HepG2 (cell line): ENCODE results near the gene SETD1B. TPM values are rescaled to one million over a fixed set of nuclear protein-coding genes. Genes with fewer than 3 reads are reported as not detected.

Source experiments
- ATAC-seq: fragments of 200-7000 bp; cut with Tn5 transposase; 3 replicates; pipeline ENCODE4 v1.9.1; 2020; ENCODE audit warnings: mild to moderate bottlenecking, moderate library complexity
- BruUV-seq: library from RNA; stranded (reverse); fragments of 400-500 nt; replicated peaks from 2 replicates; lab custom pipeline; 2021; lab: Mats Ljungman, UMichigan
- CTCF ChIA-PET: fragments of 300-600 bp; formaldehyde crosslinking; extraction: SDS; loops from one replicate; lab custom pipeline; 2021; ENCODE audit warnings: low total read pairs, inconsistent platforms, low intra/inter-chr PET ratio; lab: Yijun Ruan, JAX
- POLR2A ChIA-PET: fragments of 350-600 bp; sonication (Branson Sonifier 250); formaldehyde crosslinking; loops from one replicate; lab custom pipeline; 2020; ENCODE audit warnings: antibody characterized with exemption, inconsistent platforms; lab: Yijun Ruan, JAX
- DNase-seq: peaks from one replicate; pipeline ENCODE4 v3.0.0-alpha.2; 2015; ENCODE audit warnings: low spot score
- FAIRE-seq: peaks from 3 replicates; lab custom pipeline; 2011; peaks lifted over from hg19 to GRCh38; lab: Jason Lieb, UNC
- H2AFZ ChIP-seq: one replicate; pipeline ENCODE4 v1.6.1; 2011; ENCODE audit warnings: low read length, inconsistent platforms
- H3K27ac ChIP-seq: fragments of 300-600 bp; 3 replicates; pipeline ENCODE4 v1.8.0; 2011; ENCODE audit warnings: mixed run types, mild to moderate bottlenecking, mixed read lengths, low read length, inconsistent platforms; ENCODE audit not compliant: insufficient read depth; ENCODE audit errors: extremely low read length
- H3K27me3 ChIP-seq, 2 experiments: fragments of 200-600 bp in 1 of 2; 2 replicates in 1 of 2; 3 replicates in 1 of 2; pipeline versions ENCODE4 v1.6.0 to v1.8.0; 2011; ENCODE audit warnings: low read length in 2 of 2, mild to moderate bottlenecking in 2 of 2, moderate library complexity in 2 of 2, inconsistent platforms in 1 of 2; ENCODE audit not compliant: insufficient read depth in 2 of 2, control insufficient read depth in 1 of 2
- H3K36me3 ChIP-seq, 2 experiments: fragments of 200-600 bp in 1 of 2; replicated peaks in 1 of 2; 2 replicates in 1 of 2; 3 replicates in 1 of 2; pipeline versions ENCODE4 v1.5.1 to v1.8.0; 2011; ENCODE audit warnings: low read length in 2 of 2, inconsistent platforms in 1 of 2; ENCODE audit not compliant: insufficient read depth in 2 of 2, control insufficient read depth in 1 of 2
- H3K4me1 ChIP-seq: 2 replicates; pipeline ENCODE4 v1.5.1; 2012; ENCODE audit warnings: low read length, inconsistent platforms; ENCODE audit not compliant: insufficient read depth
- H3K4me2 ChIP-seq: 2 replicates; pipeline ENCODE4 v1.6.0; 2011; ENCODE audit warnings: low read depth, low read length, inconsistent platforms
- H3K4me3 ChIP-seq, 3 experiments: fragments of 200-600 bp in 1 of 3; sonication (generic), shearing (Covaris generic) in 1 of 3; replicated peaks in 1 of 3; 2 replicates each; pipeline ENCODE4 v1.5.1; 2011 to 2016; ENCODE audit warnings: low read length in 3 of 3, inconsistent platforms in 2 of 3, low read depth in 2 of 3, mild to moderate bottlenecking in 2 of 3, control low read depth in 1 of 3, mixed read lengths in 1 of 3; ENCODE audit not compliant: insufficient read depth in 1 of 3
- H3K79me2 ChIP-seq: one replicate; pipeline ENCODE4 v1.6.1; 2011; ENCODE audit warnings: low read length, inconsistent platforms; ENCODE audit not compliant: insufficient read depth
- H3K9ac ChIP-seq: 2 replicates; pipeline ENCODE4 v1.6.0; 2011; ENCODE audit warnings: mild to moderate bottlenecking, low read depth, low read length, inconsistent platforms; ENCODE audit not compliant: insufficient read depth
- H3K9me3 ChIP-seq: 2 replicates; pipeline ENCODE4 v1.5.1; 2012; ENCODE audit warnings: mild to moderate bottlenecking, low read length
- H4K20me1 ChIP-seq: 2 replicates; pipeline ENCODE4 v1.6.0; 2011; ENCODE audit warnings: inconsistent platforms, mild to moderate bottlenecking, low read length, moderate library complexity; ENCODE audit not compliant: insufficient read depth
- AGO2 ChIP-seq: fragments of 200-400 bp; formaldehyde crosslinking; optimal IDR thresholded peaks from 2 replicates; pipeline ENCODE3; 2017; ENCODE audit warnings: mild to moderate bottlenecking, low read depth, low read length, moderate library complexity
- ZFX ChIP-seq: sonication (generic); formaldehyde crosslinking; IDR thresholded peaks from 2 replicates; pipeline ENCODE4 v1.4.0; 2020; ENCODE audit warnings: mild to moderate bottlenecking, low read depth, missing genetic modification reagents, moderate library complexity
- WGBS: methylation state at CpG from one replicate; pipeline ENCODE4 v1.1.6; 2017; ENCODE audit warnings: low lambda C conversion rate; 5-methylcytosine and 5-hydroxymethylcytosine counted together
- in situ Hi-C: cut with HindIII; loops from 2 replicates; pipeline ENCODE4 v1.10.0; 2017; ENCODE audit warnings: low pct_unique_long_range_greater_than_20kb; ENCODE audit not compliant: extremely low pct_ligation_motif_present
- intact Hi-C: fragments of 100-400 bp; cut with micrococcal nuclease; formaldehyde crosslinking; loops from one replicate; pipeline ENCODE4 v1.10.0; 2022; ENCODE audit not compliant: unreplicated experiment
- polyA plus RNA-seq, 8 experiments: library from polyadenylated mRNA; depleted of rRNA in 3 of 8; stranded (reverse) in 7 of 8; unstranded in 1 of 8; fragments of >200 nt; fragmentation: Illumina TruSeq in 4 of 8; extraction: Trizol in 4 of 8; gene quantifications; 2 replicates each; pipeline versions ENCODE4 v1.2.1 to v1.2.3, GENCODE V29; 2011 to 2016; ENCODE audit warnings: low read depth in 4 of 8, missing spikeins in 1 of 8, mixed read lengths in 1 of 8; ENCODE audit not compliant: insufficient read depth in 1 of 8
- total RNA-seq, 5 experiments: library from RNA; depleted of rRNA; stranded (reverse); fragments of >200 nt; fragmentation: Illumina TruSeq; extraction: Trizol; gene quantifications; 2 replicates each; pipeline ENCODE4 v1.2.3, GENCODE V29; 2016; ENCODE audit warnings: low read depth in 1 of 5
- TF ChIP-seq, protein P1 (sequence below): sonication (generic); formaldehyde crosslinking; IDR thresholded peaks from 2 replicates; pipeline ENCODE4 v1.4.0; 2020; ENCODE audit warnings: mild to moderate bottlenecking, missing genetic modification reagents

The SETD1B gene
- total and polyA plus RNA-seq, 2 of the 13 experiments (the other 11 are each of a cell fraction or from before 2014, with no cell fraction given) = 1.1 to 1.4 TPM

DNA sequence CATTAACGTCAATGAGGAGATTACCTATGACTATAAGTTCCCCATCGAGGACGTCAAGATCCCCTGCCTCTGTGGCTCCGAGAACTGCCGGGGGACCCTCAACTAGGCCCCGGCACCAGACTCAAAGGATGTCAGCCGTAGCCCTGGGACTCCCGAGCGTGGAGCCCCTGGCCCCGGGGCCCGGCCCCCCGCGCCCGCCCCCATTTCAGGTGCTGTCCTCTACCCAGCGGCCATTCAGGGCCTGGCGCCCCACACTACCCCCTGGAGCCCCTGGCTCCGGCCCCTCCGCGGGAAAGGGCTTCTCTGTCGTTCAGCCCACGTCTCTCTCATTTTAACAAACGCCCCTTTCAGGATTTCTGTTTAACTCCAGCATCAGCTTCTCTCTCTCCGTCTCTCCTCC, 26.3 kb downstream of the SETD1B start:
- 98% methylated on average over 22 of the region's 23 CpGs for WGBS
- Histone ChIP-seq H3K36me3 (peaks cover 19 to 38% of the 10 kb centered on the region in 2 experiments; a peak in 4 of 5 replicates), H3K79me2 (no peaks in the 10 kb centered on the region), H3K27me3 (no peaks in the 10 kb centered on the region), H3K9me3 (no peaks in the 10 kb centered on the region), H3K4me3 (no peak overlapping the region), H3K9ac (no peak overlapping the region), H3K4me1 (no peaks in the 10 kb centered on the region), H4K20me1 (no peaks in the 10 kb centered on the region), H3K27ac (no peak overlapping the region), H3K4me2 (no peak overlapping the region), H2AFZ (no peak overlapping the region)
- ChIA-PET POLR2A (no interaction called here), CTCF (no interaction called here)
- no peak for FAIRE-seq
- BruUV-seq = no TSS peak
- no peak for ATAC-seq
- in situ Hi-C loops (no loop called here), intact Hi-C loops (no loop called here)
- TF ChIP-seq, protein P1, sequence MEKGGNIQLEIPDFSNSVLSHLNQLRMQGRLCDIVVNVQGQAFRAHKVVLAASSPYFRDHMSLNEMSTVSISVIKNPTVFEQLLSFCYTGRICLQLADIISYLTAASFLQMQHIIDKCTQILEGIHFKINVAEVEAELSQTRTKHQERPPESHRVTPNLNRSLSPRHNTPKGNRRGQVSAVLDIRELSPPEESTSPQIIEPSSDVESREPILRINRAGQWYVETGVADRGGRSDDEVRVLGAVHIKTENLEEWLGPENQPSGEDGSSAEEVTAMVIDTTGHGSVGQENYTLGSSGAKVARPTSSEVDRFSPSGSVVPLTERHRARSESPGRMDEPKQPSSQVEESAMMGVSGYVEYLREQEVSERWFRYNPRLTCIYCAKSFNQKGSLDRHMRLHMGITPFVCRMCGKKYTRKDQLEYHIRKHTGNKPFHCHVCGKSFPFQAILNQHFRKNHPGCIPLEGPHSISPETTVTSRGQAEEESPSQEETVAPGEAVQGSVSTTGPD (CRISPR knock-in tag) = no peak
- DNase-seq = no peak

GRCh38 chr12:121830588-121831265, 26.9 kb downstream of the SETD1B start:
- intact Hi-C loops = no loop called here
- ChIA-PET CTCF (no interaction called here), POLR2A (no interaction called here)
- Histone ChIP-seq H3K27ac (no peak overlapping the region), H3K36me3 (peaks cover 19 to 38% of the 10 kb centered on the region in 2 experiments; a peak in 4 of 5 replicates), H3K4me3 (no peak overlapping the region), H3K4me1 (peaks cover 2% of the 10 kb centered on the region), H2AFZ (no peak overlapping the region), H3K9ac (no peak overlapping the region), H3K79me2 (no peaks in the 10 kb centered on the region), H4K20me1 (no peaks in the 10 kb centered on the region), H3K27me3 (no peaks in the 10 kb centered on the region)
- DNase-seq (no peak), FAIRE-seq (no peak)
- BruUV-seq = TSS peak; percentile 48
- TF ChIP-seq ZFX (CRISPR knock-in tag) (no peak), AGO2 (peak; percentile 46)
- TF ChIP-seq, all 625 proteins: peak for 1
- no peak for ATAC-seq
- H3K4me2 ChIP-seq = no peak overlapping the region
- WGBS = 96% methylated on average over 24 of the region's 29 CpGs
- no peaks in the 10 kb centered on the region for H3K9me3 ChIP-seq
- in situ Hi-C loops = no loop called here
